A549 (cell line): ENCODE data around the gene THEMIS.

Experiments
- BHLHE40 ChIP-seq: IDR thresholded peaks from 2 replicates; pipeline ENCODE4 v1.6.1; 2012; ENCODE audit warnings: low read depth, low read length, inconsistent platforms
- CHD4 ChIP-seq: fragments of 200-600 bp; sonication (generic); IDR thresholded peaks from 2 replicates; pipeline ENCODE4 v1.6.1; 2016; ENCODE audit warnings: antibody characterized with exemption, mild to moderate bottlenecking, borderline replicate concordance
- ESRRA ChIP-seq: fragments of 150-350 bp; IDR thresholded peaks from 2 replicates; pipeline ENCODE4 v1.6.1; 2014; ENCODE audit warnings: mild to moderate bottlenecking, low read length, borderline replicate concordance
- HDAC2 ChIP-seq: fragments of 200-600 bp; sonication (generic); IDR thresholded peaks from 2 replicates; pipeline ENCODE4 v1.6.1; 2016
- JUNB ChIP-seq: fragments of >200 bp; sonication (Bioruptor Twin); formaldehyde crosslinking; IDR thresholded peaks from 2 replicates; pipeline ENCODE4 v1.6.1; 2016
- MYC ChIP-seq: IDR thresholded peaks from 2 replicates; pipeline ENCODE4 v1.6.1; 2012; ENCODE audit warnings: mild to moderate bottlenecking, inconsistent platforms, low read length, improper control_type of control experiment, borderline replicate concordance
- POLR2A ChIP-seq: IDR thresholded peaks from 2 replicates; pipeline ENCODE4 v1.6.1; 2012; ENCODE audit warnings: mild to moderate bottlenecking, low read length
- RAD21 ChIP-seq, 2 experiments: fragments of >200 bp in 1 of 2; sonication (Bioruptor Twin) in 1 of 2; formaldehyde crosslinking in 1 of 2; IDR thresholded peaks in 1 of 2; conservative IDR thresholded peaks in 1 of 2; 2 replicates in 1 of 2; 3 replicates in 1 of 2; pipeline ENCODE4 v1.6.1; 2012 to 2018; ENCODE audit warnings: inconsistent platforms in 1 of 2
- RCOR1 ChIP-seq: fragments of 150-350 bp; IDR thresholded peaks from 2 replicates; pipeline ENCODE4 v1.6.1; 2014; ENCODE audit warnings: antibody characterized with exemption, low read length, low read depth
- TF ChIP-seq, protein P1 (sequence below): fragments of >200 bp; sonication (Bioruptor Twin); formaldehyde crosslinking; IDR thresholded peaks from 3 replicates; pipeline ENCODE4 v1.5.1; 2016
- TF ChIP-seq, protein P2 (sequence below): fragments of 150-350 bp; IDR thresholded peaks from 2 replicates; pipeline ENCODE4 v1.6.1; 2014; ENCODE audit warnings: low read depth, mild to moderate bottlenecking, low read length
- TF ChIP-seq, protein P3 (sequence below): IDR thresholded peaks from 2 replicates; pipeline ENCODE4 v1.6.1; 2012

DNA sequence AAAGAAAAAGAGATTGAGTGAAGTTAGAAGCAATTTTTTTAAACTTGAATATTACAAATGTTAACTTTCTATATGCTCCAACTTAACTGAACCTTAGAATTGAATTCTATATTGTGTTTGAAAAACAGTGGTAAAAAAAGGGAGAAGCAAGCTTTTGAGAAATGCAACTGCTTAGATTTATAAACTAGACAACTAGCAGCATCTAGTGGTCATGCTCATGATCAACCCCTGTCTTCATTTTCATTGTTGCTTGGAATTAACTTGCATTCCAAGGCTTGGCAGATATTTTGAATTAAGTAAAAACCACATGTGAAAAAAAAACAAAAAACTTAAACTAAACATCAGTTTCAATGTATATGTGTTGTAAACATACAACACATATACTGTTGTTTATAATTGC, 210.8 kb downstream of the THEMIS start:
- TF ChIP-seq, protein P1, sequence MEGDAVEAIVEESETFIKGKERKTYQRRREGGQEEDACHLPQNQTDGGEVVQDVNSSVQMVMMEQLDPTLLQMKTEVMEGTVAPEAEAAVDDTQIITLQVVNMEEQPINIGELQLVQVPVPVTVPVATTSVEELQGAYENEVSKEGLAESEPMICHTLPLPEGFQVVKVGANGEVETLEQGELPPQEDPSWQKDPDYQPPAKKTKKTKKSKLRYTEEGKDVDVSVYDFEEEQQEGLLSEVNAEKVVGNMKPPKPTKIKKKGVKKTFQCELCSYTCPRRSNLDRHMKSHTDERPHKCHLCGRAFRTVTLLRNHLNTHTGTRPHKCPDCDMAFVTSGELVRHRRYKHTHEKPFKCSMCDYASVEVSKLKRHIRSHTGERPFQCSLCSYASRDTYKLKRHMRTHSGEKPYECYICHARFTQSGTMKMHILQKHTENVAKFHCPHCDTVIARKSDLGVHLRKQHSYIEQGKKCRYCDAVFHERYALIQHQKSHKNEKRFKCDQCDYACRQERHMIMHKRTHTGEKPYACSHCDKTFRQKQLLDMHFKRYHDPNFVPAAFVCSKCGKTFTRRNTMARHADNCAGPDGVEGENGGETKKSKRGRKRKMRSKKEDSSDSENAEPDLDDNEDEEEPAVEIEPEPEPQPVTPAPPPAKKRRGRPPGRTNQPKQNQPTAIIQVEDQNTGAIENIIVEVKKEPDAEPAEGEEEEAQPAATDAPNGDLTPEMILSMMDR, result peak; percentile 64
- TF ChIP-seq RAD21 (conservative IDR thresholded peaks at IDR 0.05 in 1 of 2, IDR thresholded peaks at IDR 0.05 in 1 of 2), result peak; percentile 57 to 64; a peak in 4 of 5 replicates
- TF ChIP-seq CHD4, result no peak
- TF ChIP-seq POLR2A, result no peak
- TF ChIP-seq MYC, result no peak
- TF ChIP-seq, protein P2, sequence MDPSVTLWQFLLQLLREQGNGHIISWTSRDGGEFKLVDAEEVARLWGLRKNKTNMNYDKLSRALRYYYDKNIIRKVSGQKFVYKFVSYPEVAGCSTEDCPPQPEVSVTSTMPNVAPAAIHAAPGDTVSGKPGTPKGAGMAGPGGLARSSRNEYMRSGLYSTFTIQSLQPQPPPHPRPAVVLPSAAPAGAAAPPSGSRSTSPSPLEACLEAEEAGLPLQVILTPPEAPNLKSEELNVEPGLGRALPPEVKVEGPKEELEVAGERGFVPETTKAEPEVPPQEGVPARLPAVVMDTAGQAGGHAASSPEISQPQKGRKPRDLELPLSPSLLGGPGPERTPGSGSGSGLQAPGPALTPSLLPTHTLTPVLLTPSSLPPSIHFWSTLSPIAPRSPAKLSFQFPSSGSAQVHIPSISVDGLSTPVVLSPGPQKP, result no peak
- TF ChIP-seq, protein P3, sequence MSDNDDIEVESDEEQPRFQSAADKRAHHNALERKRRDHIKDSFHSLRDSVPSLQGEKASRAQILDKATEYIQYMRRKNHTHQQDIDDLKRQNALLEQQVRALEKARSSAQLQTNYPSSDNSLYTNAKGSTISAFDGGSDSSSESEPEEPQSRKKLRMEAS, result no peak
- no peak for TF ChIP-seq JUNB
- TF ChIP-seq ESRRA, result no peak
- TF ChIP-seq BHLHE40, result no peak
- TF ChIP-seq HDAC2, result no peak
- no peak for TF ChIP-seq RCOR1
